NCI-H2171 (cell line): ENCODE measurements around the gene ZYG11A.

Experiments
- DNase-seq: peaks from one replicate; lab custom pipeline; 2025; lab: John Stamatoyannopoulos, UW

Gene ZYG11A

DNA sequence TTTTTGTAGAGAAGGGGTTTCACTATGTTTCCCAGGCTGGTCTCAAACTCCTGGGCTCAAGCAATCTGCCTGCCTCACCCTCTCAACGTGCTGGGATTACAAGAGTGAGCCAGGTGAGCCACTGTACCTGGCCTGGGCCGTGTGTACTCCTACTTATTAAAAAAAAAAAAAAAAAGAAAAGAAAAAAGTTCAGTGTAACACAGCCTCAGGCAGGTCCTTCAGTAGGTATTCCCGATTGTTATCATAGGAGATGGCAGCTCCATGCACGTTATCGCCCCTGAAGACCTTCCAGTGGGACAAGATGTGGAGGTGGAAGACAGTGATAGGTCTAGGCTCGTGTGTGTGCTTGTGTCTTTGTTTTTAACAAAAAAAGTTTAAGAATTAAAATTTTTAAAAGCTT is 75.6 kb downstream of the ZYG11A start:
- DNase-seq, result no peak

DNA sequence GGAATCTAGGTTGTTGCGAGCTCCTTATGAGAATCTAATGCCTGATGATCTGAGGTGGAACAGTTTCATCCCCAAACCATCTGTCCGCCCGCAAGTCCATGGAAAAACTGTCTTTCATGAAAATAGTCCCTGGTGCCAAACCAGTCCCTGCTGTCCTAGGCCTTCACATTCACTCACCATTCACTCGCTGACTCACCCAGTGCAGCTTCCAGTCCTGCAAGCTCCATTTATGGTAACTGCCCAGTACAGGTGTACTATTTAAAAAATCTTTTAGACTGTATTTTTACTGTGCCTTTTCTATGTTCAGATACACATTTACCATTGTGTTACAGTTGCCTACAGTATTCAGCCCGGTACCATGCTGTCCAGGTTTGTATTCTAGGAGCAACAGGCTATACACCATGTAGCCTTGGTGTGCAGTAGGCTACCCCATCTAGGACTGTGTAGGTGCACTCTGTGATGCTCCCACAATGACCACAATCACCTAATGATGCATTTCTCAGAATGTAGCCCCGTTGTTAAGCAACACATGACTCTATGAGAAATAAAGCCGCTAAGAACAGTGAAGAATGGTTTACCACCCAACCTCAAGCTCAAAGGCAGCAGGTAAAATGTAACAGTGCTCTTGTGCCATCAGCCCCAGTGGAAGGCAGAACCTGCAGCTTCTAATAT is 76.6 kb downstream of the ZYG11A start:
- DNase-seq, result no peak

DNA sequence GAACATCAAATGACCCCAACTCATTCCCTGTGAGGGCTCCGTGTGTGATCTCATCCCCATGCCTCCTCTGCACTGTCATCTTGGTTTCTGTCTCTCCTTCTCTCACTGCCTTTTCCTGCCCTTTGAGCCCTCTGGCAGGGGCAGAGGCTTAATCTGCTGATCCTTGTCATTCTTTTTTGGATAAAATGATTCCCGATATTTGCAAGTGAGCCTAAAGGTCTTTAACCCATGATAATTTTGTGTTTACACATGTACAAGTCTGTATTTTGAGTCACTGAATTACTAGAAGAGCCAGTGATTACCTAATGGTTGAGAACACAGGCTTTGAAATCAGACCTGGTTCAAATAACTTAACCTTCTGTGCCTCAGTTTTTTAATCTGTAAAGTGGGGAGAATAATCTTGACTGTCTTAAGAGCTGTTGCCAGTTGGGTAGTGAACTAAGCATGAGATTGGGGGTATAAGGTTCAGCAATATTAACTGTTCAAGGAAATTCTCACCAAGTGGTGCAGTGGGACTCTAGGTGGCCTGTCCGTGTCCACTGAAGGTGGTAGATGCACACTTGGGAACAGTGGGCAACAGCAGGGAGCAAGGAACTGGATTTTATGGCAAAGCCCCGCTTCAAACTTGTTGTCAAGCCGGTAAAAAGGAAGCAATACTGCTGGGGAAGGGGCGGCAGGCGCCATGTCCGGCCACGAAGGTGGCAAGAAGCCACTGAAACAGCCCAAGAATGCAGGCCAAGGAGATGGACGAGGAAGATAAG is 77.3 kb downstream of the ZYG11A start:
- DNase-seq, result no peak

DNA sequence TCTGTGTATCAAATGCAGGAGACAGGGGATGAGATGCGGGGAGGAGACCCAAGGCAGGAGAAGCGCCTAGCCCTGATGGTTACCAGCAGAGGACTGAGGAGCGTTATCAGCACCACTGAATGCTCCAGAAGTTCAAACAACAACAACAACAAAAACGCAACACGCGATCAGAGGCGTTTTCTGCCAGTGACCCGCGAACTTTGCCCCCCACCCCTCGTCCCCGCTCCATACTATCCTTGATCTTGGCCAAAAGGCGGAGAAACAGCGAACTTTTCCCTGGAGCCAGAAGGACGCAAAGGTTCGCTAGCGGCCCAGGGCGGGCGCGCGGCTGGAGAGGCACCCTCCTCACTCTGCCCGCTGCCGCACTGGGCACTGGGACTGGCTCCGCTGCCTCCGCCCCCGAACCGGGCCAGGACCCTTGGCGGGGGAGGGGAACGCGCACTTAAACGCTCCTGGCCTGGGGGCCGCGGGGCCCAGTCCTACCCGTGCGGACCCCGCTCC is 78.3 kb downstream of the ZYG11A start:
- no peak for DNase-seq

DNA sequence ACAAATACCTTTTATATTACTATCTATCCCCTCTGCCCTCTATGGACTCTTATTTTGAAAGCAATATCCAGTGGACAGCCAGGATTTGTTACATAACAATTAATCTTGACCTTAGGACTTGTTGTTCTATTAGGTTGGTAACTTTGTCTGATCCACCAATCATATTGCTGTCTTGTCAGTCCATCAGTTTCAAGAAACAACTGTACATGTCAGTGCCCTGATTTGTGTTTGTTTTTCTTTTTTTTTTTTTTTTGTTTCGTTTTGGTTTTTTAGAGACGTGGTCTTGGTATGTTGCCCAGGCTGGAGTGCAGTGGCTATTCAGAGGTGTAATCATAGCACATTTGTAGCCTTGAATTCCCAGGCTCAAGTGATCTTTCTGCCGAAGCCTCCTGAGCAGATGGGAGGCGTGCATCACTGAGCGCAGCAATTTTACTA is 83.0 kb downstream of the ZYG11A start:
- peak; percentile 11 for DNase-seq

DNA sequence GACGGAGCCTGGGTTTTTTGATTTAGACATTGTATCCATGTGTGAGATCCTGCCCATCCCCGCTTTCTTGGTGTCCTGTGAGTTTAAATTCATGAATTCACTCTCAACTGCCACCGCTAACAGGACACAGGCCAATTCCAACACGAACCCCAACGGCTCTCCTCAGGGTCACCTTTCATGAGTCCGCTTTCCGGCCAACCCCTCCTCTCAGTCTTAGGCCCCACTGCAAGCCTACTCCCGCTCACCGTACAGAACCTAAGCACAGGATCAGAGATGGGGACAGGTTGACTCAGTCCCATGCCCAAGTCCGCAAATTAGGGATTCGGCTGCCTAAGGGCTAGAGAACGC is 84.3 kb downstream of the ZYG11A start:
- DNase-seq, result no peak

DNA sequence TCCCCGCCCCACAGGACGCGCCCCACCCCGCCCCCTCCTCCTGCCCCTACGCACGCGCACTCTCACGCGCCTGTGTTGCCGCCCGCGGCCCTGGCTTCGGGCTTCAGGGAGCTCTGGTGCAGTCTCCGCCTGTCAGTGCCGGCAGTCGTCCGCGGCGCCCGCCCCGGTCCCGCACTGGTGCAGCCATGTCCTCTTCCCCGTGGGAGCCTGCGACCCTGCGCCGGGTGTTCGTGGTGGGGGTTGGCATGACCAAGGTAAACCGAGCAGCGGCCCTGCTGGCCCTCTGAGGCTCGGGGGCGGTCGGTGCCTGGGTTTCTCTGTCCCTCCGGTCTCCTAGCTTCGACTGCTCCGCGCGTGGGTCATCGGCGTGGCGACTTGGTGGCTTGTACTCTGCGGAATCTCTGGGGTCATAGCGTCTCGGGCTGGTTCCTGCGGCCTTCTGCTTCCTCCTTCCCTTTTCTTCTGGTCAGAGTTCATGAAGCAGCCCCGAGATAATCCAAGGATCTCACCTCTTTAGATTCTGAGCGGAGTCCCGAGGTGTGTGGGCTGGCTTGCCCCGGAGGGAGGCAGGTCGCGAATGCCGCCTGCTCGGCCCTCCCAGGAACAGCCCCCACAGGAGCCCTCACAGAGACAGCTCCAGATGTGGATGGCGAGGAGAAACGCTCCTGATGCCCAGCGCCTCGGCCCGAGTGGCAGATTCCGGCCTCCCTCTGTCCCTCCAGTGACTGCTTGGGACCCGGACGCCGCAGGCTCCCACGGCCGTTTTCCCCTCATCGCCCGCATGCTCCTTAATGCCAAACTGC is 84.9 kb downstream of the ZYG11A start, which contains the start of gene SCP2:
SCP2 (plus strand) TSS at position 65 of the 803 bp plus-strand sequence; CDS start at position 186, 121 bp downstream.
- peak; percentile 62 for DNase-seq

DNA sequence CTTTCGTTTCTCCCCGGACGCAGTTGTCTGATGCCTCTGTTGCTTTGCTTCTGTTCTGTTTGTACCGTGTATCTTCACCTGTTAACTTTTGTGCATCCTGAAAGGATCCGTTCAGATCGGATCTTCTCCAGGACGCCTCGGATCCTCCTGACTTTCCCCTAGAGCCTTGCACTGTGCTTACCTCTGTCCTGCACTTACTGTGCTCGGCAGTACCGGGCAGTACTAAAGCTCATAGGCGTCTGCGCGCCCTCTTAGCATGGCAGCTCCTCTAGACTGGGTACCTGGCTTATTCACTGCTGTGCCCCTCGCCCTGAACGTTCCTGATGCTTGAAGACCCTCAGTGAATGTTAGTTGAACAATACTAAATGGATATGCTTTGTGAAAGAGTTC is 85.5 kb downstream of the ZYG11A start:
- no peak for DNase-seq

DNA sequence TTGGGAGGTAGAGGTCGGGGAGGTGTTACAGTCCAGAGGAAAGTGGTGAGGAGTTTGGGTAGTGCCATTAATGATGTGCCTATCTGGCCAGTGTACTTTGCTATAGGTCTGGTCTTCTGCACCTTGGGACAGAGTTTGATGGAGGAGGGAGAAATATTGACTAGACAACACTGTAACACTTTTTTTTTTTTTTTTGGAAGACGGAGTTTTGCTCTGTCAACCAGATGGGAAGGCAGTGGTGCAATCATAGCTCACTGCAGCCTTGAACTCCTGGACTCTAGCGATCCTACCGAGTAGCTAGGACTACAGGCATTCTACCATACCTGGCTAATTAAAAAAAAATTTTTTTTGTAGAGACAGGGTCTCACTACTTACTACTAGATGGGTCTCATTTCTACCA is 86.5 kb downstream of the ZYG11A start:
- DNase-seq, result no peak

DNA sequence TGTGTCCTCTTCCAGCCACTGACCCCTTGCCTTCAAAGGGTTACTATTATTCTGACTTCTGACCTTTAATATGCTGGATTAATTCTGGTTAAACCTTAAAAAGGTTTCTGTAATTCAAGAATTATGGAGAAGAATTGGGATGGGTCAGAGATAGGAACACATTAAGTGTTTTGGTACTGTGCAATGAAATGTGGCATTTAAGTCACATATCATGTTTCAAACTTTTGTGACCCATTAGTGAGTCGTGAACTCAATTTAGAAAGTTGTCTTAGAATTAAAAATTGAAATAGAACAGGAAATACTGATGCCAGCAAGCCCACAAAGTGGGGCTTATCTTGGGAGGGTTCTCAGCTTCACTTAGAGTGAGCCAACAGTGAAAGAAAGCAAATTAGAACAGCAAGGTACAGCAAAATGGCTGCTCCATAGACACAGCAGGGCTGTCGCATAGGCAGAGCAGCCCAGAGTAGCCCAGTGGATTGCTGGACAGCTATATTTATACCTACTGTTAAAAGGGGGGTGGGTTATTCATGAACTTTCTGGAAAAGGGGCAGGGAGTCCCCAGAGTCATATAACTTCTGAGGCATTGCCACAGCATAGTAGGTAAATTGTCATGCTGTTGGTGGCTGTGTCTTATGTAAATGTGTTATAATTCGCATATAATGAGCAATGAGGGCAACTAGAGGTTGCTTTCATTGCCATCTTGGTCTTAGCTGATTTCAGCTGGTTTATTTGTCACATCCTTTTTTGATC is 95.0 kb downstream of the ZYG11A start:
- DNase-seq, result no peak

DNA sequence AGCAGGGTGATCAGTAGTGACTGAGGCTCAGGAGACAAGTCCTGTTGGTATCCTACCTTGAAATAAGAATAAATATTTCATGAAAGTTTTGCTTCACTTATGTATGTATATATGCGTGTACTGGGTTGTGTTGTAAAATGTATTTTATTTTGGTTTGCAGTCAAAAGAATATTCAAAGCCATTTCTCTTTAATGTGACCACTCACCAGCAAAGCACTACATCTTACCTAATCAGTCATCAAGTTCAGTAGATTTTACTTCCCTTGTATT is 95.6 kb downstream of the ZYG11A start:
- no peak for DNase-seq

DNA sequence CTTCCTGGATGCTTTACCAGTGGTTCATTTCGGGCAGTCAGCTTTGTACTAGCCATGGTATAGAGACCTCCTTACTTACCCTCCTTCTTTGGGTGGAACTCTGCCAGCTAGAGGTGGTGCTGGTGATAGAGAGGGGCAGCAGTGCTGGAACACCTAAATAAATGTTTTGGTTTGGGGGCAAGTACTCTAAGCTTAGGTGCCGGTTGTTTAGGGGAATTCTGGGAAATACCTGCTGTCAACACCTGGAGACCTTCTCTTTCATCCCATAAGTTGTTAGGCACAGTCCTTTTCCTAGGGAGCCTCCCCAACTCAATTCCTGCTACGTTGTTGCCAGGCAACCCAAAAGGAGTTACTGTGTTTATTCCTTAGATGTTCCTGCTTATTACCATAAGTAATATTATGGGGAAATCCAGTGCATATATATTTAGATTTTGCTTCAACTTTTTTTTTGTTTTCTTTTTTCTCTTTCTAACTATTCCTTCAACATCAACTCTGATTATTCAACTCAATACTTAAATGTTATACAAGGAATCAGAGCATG is 101.4 kb downstream of the ZYG11A start:
- DNase-seq, result no peak

DNA sequence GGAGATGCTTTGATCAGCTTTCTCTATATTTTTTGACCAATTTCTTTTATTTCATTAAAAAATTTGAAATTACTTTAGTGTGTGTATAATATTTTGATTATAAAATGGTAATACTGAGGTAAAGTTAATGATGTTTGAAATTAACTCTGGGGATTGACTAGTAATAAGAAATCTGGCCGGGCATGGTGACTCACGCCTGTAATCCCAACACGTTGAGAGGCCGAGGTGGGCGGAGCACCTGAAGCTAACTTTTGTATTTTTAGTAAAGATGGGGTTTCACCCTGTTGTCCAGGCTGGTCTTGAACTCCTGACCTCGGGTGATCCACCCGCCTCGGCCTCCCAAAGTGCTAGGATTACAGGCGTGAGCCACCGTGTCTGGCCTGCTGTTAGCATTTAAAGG is 102.0 kb downstream of the ZYG11A start:
- DNase-seq, result no peak
